ENCODE data around the gene ACVR2B.

The ACVR2B gene

DNA sequence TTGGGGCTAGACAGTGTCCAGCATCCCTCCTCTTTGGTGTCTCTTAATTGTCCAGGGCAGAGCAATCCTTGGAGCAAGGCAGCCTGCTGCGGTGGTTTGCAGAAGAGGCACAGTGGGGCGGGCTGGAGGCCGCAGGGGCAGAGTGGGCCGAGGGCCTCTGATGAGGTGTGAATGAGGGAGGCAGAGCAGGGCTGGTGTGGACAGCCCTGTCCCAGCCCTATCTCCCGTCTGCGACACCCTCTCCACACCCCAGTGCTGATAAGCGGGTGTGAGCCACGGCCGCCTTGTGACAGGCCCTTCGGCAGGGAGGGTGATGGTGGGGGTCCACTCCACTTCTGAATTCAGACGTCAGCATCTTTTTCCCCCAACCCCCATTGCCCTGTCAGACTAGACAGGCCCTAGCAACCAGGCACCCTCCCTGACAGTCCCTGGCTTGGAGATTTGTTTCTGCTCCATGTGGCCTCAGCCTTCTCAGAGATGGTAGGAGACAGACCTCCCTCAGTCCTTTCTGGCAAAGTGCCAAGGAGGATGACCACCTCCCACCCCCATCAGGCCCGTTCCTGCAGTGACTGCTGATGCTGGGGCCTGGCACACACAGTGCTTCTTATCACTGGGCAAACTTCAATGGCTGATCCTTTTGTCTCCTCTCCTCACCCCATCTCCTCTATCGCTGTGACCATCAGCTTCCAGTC lies 79.7 kb downstream of the ACVR2B start:
- no peak for DNase-seq

DNA sequence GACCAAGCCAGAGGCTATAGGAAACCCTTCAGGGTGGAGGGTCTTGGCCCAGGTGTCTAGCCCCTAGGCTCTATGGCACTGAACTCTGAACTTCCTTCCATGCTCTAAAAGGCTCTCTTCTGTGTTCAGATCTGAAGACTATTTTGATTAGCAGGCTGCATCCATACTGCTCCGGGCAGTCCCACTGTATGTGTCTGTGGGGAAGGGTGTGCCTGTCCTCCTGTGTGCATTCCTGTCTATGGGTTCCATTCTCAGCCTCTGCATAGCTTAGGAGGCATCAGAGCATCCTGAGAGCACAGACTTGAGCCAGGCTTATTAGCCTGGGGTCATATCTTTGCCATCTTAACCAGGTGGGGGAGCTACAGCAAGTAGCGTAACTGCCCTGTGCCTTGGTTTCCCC lies 80.5 kb downstream of the ACVR2B start:
- no peak for DNase-seq

DNA sequence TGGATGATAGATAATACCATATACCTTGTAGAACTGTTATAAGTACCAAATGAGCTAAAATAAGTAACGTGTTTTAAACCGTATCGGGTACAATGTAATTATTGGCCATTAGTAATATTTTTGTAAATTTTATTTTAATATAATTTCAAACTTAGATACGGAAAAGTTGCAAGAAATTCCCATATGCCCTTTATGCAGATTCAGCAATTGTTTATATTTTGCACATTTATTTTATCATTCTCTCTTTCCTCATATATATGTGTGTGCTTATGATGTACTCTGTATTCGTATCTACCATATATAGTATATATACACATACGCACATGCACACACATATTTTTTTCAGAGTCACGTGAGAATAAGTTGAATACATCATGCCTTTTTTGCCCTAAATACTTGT lies 80.9 kb downstream of the ACVR2B start:
- no peak for DNase-seq

DNA sequence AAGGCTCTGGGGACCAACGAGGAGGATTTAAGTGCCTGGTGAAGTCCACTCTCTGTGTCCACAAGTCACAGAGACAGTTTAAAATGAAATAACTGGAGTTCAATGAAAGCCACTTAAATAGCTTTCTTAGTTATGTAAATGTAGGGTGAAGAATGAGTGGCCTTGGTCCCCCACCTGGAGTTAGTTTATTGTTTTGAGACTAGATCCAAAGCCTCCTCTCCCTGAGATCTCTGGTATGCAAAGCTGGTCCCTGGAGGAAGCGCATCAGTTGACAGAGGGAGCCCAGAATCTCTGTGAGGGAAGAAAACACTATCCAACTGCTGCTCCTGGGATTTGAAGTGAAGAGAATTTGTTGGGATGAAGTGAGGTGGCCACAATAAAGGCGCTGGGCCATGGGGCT lies 83.0 kb downstream of the ACVR2B start:
- DNase-seq = no peak

DNA sequence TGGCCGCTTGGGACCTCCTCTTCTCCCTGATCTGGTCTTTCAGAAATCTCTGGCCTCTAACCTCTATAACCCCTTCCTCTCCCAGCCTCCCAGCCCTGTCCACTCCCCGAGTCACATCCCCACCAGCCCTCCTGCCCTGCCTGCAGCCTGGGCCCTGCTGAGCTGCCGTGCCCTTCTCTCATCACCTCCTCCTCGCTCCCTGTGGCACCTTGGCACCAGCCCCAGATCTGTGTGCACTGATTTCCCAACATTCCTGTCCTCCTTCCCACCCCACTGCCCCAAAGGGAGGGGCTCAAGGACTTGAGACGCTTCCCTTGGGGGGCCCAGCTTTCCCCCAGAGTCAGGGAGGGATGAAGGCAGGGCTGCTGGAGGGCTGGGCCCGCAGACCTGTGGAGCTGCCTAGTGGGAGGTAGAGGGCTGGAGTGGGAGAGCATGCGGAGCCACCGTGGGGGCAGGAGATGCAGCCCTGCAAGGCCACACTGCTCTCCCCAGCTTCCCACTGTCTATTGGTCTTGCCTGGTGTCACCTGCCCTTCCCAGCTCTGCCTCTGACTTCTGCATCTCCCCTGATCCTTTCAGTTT lies 85.2 kb downstream of the ACVR2B start:
- no peak for DNase-seq

DNA sequence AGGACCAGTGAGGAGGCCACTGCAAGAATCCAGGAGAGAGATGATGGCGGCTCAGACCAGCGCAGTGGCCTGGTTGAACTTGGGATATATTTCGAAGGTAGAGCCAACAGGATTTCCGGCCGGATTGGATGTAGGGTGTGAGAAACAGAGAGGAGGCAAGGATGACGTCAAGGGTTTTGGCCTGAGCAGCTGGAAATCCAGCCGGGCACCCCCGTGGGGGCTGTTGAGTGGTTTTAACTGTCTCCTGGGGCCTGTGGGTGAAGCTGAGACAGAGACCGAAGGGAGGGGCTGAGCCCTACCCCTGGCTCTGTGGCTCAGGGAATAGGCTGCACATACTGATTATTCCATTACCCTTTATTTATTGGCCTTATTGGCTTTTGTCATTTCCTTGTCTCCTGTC lies 88.1 kb downstream of the ACVR2B start:
- no peak for DNase-seq

Measured in stimulated activated CD4-positive, alpha-beta T cell treated with anti-CD3 and anti-CD28 coated beads, Interleukin-4, amount 100 ng/mL, for 24 hours (primary cell).